Midbrain (tissue), 1 donor: ENCODE data around the gene RRP36.

ENCODE experiments used
- DNase-seq: peaks from one replicate; lab custom pipeline; 2025; lab: John Stamatoyannopoulos, UW

The RRP36 gene

DNA sequence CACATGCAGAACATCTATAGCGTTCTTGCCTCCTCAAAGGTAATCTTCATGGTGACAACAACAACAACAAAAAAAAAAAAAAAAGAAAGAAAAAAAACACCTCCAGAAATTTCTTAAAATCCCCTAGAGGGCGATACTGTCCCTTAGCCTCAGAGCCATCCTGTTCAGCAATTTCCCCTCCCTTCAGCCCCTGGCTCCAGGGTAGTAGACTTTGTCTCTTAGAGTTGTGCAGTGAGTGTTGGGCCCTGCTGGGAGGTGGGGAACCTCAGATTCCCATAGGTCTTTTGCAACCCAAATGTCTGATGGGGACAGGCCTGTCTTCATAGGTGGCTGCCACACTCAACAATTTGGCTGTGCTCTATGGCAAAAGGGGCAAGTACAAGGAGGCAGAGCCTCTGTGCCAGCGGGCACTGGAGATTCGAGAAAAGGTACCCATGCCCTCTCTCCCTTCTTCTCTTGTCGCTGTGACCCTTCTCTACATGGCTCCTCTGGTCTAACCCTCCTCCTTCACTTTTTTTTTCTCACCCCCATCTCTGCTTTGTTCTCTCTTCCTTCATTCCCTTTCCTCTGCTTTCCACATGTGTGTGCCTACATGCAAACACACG lies 48.7 kb downstream of the RRP36 start:
- no peak for DNase-seq

DNA sequence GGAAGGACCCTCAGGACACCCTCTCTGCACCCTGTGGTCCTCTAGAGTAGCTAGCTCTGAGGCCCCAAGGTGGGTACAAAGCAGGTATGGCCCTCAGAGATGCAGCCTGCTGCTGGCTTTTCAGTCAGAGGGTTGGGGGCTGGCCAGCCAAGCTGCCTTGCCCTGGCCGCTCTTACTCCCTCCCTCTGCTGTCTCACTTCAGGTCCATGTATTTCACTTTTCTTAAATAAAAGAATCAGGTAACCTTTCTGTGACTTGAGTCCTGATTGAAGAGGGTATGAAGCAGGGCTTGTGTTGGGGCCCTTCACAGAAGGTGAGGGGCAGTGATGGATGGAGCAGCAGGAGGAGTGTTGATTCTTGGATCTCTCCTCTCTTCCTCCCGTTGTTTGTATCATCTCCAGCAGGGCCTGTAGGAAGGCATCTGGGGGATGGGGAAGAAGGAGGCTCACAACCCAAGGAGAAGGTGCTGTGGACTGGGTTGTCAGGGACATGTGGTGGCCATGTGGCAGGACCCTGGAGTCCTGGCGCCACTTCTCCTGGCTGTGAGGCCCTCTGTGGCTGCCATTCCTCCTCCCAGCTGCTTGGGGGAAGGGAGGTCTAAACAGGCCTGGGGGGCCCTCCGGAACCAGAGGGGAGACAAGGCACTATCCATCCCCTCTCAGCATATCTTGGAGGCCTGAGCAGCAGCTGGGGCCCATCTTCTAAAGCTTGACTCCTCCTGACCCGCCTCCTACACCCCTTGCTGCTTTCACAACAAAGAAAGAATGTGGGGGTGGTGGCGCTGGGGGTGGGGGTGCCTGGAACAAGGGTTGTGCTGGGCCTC lies 53.6 kb downstream of the RRP36 start:
- no peak for DNase-seq

DNA sequence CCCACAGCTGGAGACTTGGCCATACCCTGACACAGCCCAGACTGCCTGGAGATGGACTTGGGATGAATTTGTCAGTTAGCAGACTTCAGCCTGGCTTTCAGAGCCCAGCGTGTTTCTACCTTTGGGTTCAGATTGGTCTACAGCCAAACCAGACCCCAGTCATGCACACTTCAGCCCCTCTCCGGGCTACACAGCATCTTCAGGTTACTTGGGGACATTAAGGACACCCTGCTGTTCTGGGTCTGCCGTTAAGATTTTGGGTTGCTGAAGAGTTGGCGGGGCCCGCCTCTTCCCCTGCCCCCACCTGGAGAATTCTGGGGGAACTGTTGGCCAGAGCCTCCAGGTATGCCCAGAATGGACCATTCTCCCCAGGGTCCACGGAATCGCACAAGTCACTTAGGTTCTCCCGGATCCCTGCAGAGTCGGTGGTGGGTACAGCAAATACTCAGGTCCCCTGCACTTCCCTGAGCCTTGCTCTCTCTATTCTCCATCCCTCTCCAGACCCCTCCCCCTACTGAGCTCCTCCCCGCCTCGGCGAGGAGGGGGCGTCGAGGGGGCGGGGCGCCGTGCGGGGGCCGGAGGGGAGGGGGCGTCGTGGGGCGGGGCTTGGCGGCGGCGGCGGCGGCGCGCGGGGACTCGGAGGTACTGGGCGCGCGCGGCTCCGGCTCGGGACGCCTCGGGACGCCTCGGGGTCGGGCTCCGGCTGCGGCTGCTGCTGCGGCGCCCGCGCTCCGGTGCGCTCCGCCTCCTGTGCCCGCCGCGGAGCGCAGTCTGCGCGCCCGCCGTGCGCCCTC lies 54.4 kb downstream of the RRP36 start, which contains the start of gene PTK7:
Gene PTK7, plus strand, starts transcription at position 645 of the 794 bp plus-strand sequence. CDS start 175 bp downstream, outside the sequence.
- DNase-seq: no peak

DNA sequence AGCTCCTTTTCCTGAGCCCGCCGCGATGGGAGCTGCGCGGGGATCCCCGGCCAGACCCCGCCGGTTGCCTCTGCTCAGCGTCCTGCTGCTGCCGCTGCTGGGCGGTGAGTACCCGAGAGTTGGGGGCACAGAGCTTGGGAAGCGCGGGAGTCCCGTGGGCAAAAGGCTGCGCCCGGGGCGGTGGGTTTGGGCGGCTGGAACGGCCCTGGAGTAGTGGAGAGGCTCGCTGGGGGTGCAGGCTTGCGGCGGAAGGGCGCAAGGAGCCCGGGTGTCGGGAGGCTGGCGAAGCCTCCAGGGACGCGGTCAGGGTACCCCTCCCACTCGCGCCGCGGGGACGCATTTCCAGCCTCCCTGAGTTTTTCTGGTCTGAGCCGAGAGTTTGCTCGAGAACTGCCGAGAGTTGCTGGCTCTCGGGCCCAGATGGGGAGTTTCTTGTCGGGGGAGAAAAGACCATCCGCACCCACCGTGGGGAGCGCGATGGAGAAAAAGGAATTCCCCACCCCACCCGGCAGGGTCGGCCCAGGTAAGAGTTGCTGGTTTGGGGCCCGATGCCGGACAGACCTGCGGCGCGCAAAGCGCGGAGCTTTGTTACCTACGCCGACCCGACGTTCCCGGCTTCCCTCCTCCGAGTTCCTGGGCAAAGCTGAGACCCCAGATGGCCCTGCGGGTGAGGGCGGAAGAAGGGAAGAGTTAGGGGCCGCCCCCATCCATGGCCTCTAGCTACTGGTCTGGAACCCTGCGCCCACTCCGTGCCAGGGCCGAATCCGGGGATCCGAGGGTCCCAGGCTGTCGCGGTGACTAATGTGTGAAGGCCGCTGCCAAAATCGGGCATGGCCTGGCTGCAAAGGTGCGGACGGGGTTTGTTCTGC lies 55.3 kb downstream of the RRP36 start:
- DNase-seq: no peak

DNA sequence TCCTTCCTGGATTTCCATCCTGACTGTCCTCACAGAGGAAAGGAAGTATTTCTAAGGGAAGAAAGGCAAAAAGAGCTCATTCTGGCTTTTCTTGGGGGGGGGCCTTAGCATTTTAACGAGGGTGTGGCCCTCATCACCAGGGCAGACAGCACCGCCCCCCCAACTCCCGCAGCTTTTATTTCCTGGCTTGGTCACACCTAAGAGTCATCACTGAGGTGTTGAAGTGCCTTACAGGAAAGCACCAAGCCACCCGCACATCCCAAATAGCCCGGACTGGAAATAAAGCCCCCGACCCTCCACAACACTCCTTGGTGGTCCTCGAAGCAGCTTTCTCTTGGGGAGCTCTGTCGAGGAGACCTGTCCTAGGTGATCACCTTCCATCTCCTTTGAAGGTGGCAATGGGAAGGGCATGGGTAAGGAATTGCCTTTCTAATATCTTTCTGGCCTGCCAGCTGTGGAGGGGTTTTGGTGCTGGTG lies 55.9 kb downstream of the RRP36 start:
- DNase-seq: no peak

DNA sequence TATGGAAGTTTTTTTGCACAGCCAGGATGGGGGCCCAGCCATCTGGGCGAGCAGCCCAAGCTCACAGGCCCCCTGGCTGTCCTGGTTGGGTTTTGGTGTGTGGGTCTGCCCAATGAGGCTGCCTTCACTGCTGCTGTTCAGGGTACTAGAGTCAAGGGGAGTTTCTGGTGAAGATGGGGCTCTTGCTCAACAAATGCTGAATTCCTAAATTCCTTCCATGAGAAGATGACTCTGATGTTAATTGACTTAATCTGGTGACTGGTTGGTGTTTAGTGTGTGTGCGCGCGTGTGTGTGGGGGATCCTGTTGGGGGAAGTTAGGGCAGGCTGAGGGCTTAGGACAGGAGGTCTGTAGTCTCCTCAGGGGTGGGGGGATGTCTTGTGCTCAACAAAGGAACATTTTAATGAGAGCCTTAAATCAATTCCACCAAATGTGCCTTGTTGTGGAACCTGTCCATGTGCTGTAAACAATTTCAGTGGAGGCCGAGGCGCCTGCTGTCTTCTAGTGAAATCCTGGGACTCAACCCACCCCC lies 56.6 kb downstream of the RRP36 start:
- DNase-seq: no peak

DNA sequence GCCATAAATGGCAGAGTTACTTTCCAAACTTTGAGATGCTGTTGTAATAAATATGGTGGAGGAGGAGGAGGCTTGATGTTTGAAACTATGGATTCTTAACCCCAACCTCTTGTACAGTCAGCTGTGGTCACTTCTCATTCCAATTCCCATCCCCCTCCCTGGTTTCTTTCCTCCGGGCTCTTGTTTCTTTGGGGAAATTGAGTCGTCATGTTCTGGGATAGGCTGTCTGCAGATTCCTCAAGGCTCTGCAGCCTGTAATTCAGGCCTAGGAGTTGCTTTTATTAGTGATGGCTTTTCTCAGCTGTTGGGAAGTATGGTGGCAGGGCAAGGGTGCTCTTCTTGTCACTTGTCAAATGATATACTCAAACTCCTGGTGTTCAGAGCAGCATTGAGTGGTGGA lies 57.3 kb downstream of the RRP36 start:
- no peak for DNase-seq
